Stimulated activated CD8-positive, alpha-beta memory T cell treated with anti-CD3 and anti-CD28 coated beads, Interleukin-12 subunit alpha, Interleukin-12 subunit beta, amount 100 ng/mL, for 24 hours (primary cell): Measurements from ENCODE around the gene NCAPG2.
"Not testable (repeated sequence)": the region's sequence is repeated elsewhere in the genome, so short reads cannot be mapped to it uniquely, and the experiment has no call there.

ENCODE experiments used
- DNase-seq: peaks from one replicate; pipeline ENCODE4 v3.0.0-alpha.2; 2020; ENCODE audit errors: extremely low read depth

NCAPG2 gene

DNA sequence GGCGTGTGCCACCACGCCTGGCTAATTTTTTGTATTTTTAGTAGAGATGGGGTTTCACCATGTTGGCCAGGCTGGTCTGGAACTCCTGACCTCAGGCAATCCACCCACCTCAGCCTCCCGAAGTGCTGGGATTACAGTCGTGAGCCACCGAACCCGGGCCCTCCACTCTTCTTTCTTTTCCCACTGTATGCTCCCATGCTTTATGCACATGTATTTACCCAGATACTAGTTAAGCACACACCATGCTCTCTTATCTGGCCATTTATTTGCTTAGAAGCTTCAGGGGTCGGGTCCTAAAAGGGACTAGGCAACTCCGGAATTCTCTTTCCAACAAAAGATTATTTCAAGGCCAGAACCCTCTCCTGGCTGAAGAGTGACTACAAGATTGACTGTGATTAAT, 78.3 kb downstream of the NCAPG2 start:
- DNase-seq = not testable (repeated sequence)

- no peak for DNase-seq
These were observed 81.4 kb downstream of the NCAPG2 start for GRCh38 chr7:158623241-158623640.

- no peak for DNase-seq
These were observed 83.7 kb downstream of the NCAPG2 start for GRCh38 chr7:158620839-158621441.

DNA sequence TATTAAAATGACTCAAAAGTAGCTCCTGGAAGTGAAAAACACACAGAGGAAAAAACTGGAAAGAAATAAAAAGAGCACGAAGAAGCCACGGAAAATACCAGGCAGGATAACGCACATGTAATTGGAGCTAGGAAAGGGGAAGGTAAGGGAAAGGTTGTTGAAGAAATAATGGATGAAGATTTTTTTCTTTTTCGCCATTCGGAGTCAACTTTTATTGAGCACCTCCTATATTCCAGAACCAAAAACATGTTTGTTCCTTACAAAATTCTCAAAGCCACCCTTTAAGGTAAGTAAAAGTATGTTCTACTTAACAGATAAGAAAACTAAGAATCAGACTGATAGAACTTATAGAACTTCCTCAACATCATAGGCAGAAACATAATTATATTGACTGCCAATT, 84.2 kb downstream of the NCAPG2 start:
- no peak for DNase-seq

GRCh38 chr7:158618745-158619140, 85.9 kb downstream of the NCAPG2 start:
- DNase-seq = no peak

- DNase-seq = no peak
These were observed 86.9 kb downstream of the NCAPG2 start for GRCh38 chr7:158617737-158618128.

DNA sequence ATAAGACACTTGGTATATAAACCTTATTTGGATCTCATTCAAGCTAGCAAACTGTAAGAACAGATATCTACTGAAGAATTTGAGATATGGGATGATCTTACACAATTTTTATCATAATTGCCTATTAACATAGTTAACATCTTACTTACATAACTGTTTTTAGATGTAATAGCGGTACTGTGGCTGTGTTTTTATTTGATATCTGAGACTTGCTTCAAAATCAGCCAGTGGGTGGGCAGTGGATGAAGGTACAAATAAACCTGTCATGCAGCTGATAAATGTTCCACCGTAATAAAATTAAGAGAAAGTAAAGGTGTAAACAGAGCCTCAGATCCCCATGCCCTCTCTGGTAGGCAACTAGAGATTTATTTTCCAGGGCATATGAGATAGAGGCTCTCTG, 88.6 kb downstream of the NCAPG2 start:
- DNase-seq = no peak

GRCh38 chr7:158614700-158615099, 89.9 kb downstream of the NCAPG2 start:
- DNase-seq = no peak

DNA sequence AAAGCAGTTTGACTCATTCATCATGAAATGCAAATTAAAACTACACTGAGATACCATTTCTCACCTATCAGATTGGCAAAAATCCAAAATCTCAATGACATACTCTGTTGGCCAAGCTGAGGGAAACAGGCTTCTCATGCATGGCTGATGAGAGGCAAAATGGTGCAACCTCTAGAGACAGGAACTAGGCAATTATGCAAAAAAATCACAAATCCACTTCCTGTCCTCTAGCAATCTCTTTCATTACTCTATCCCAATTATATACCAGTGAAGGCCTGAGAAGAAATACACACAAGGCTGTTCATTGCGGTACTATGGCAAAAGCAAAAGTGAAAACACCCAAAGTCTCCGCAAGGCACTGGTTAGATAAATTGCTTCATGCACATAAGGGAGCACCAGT, 91.1 kb downstream of the NCAPG2 start:
- no peak for DNase-seq

DNA sequence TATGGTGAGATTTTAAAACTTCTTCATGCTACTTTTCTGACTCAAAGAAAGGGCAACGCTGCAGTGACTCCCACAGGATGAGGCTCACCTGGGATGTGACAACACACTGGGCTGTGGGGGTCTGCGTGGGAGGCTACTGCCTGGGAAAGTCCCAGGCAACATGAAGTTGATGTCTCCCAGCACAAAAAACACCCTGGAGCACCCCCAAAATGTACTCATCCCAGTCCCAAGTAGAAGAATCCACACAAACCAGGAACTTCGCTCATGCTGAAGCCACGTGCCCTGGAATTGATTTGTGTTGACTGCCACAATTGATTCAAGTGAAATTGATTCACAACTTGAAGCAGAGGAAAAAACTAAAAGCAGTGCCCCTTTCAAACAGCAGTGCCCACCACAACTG, 92.1 kb downstream of the NCAPG2 start:
- no peak for DNase-seq

DNA sequence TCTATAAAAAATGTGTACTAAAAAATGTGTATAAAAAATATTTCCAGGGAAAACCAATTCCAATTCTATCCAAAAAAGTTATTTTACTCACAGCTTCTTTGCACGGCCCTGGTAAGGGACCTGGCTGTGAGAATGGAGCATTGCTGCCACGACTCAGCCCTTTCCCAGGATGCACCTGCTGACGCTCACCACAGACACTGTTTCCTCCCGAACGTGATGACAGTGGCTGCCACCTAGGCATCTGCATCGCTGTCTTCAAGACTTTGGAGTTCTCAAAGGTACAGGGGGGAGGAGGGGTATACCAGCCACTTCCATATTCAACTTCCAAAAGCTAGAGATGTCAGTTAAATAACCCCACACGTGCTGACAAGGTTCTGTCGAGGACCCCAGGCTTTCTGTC, 93.1 kb downstream of the NCAPG2 start:
- no peak for DNase-seq

DNA sequence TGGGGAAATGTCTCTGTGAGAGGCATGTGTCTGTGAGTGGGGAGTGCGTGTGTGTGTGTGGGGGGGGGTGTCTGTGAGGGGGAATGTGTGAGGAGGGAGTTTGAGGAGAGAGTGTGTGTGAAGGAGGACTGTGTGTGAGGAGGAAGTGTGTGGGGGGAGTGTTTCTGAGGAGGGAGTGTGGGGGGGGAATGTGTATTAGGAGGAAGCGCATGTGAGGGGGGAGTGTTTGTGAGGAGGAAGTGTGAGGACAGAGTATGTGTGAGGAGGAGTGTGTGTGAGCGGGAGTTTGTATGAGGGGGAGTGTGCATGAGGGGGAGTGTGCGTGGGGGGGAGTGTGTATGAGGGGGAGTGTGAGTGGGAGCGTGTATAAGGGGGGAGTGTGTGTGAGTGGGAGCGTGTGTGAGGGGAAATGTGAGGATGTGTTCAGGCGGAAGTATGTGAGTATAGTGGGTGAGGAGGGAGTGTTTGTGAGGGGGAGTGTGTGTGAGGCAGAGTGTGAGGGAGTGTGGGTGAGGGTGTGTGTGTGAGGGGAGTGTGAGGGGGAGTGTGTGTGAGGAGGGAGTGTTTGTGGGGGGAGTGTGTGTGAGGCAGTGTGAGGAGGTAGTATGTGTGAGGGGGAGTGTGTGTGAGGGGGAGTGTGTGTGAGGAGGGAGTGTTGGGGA, 95.2 kb downstream of the NCAPG2 start:
- no peak for DNase-seq

GRCh38 chr7:158607563-158607962, 97.0 kb downstream of the NCAPG2 start:
- DNase-seq = no peak

- DNase-seq = no peak
These were observed 97.8 kb downstream of the NCAPG2 start for GRCh38 chr7:158606671-158607424.

- DNase-seq = no peak
These were observed 98.5 kb downstream of the NCAPG2 start for GRCh38 chr7:158606129-158606528.

DNA sequence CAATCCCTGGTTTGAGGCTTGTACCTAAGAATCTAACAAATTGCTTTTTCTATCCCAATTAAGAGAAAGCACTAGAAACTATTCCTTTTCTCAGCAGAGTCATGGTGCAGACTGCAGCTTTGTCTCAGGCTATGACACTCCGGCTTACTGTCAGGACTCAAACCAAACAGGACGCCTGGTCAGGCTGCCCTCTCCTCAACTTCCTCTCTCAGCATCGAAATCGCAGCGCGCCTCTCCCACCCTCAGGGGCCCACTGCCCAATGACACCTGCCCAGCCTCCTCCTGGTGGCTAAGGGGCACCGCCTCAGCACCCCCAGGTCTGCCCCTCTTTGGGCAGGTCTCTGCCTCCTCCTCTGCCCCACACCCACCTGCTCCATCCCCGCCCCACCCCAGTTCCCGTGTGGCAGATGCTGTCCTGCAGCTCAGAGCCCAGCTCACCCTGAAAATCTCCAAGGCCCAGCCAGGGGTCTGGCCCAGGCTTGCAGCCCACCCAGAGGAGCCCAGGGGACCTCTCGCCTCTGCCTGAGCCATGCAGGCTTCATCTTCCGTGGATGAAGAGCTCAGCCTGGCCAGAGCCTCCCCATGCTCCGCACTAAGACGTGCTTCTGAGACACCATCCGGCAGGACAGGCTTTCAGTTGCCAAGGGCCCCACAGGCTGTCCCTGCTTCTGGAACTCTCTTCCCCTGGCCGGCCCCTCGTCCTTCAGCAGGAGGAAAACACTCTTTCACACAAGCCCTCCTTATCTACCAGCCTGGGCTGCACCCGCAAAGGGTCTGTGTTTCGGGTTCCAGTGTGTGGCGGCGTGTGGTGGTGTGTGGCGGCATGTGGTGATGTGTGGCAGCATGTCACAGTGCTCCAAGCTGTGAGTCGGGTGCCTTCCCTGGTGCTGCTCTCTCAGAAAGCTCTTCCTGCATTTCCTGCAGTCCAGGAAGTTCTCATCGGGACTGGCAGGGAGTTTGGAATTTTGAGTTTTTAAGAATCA, 100.5 kb downstream of the NCAPG2 start:
- no peak for DNase-seq

DNA sequence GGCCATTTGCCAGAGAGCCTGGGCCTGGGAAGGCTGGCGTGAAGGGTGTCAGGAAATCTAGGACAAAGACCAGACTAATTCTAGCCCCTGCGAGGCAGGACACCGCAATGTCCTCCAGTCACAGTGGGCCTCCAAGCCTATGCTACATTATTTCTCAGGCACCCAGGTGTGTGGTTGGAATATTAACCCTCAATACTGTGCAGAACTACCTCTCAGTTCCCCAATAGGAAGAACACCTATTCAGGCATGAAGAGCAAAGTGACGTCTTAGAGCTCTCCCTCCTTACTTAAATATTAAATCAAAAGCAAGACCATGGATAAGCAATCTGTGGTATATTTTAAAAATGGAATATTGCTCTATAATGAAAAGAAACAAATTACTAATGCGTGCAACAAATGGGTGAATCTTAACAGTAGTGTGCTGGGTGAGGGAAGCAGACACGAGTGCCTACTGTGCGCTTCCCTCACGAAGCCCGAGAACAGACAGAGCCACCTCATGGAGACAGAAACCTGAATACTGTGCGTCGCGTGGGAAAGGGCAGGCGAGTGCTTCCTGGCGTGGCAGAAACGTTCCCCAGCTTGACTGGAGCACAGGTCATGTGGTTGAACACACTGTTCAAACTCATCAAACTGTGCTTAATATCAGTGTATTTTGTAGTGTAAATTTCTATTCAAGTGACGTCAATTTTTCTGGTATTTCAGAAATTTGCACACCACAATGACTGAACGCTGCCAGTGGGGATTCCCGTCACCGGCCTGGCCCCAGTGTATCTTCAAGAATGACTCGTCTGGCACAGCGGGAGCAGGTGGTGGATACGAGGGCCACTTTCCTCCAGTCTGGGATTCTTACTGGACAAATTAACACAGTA, 101.5 kb downstream of the NCAPG2 start:
- no peak for DNase-seq

GRCh38 chr7:158602041-158602440, 102.6 kb downstream of the NCAPG2 start:
- no peak for DNase-seq

- no peak for DNase-seq
These were observed 103.5 kb downstream of the NCAPG2 start for GRCh38 chr7:158601090-158601489.

DNA sequence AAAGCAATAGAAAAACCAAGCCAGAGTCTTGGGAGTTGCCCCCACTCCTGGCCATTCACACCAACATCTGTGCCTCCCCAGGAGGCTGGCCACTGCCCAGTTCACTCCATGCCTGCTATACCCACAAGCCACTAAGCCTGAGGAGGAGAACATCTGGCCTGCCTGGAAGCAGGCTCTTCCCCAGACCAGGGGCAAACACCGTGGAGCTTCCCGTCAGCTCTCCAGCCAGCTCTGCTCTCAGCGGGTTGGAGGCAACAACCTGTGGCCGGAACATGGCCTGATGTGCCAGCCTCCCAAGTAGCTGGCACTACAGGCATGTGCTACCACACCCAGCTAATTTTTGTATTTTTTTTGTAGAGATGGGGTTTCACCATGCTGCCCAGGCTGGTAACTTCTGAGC, 107.9 kb downstream of the NCAPG2 start:
- no peak for DNase-seq

GRCh38 chr7:158596309-158596708, 108.3 kb downstream of the NCAPG2 start:
- no peak for DNase-seq
